Ureter (tissue), 1 donor: ENCODE data around the gene DOCK2. TPM values are rescaled to one million over a fixed set of nuclear protein-coding genes. Genes with fewer than 3 reads are reported as not detected.
"Not testable (repeated sequence)": the region's sequence is repeated elsewhere in the genome, so short reads cannot be mapped to it uniquely, and the experiment has no call there.

Experiments used
- DNase-seq: peaks from one replicate; pipeline ENCODE4 v3.0.0-alpha.2; 2020; ENCODE audit warnings: low spot score
- total RNA-seq: library from RNA; stranded (reverse); gene quantifications from one replicate; pipeline ENCODE4 v1.2.4, GENCODE V29; 2023
- donor health status: DM: yes; HTN: yes; CAD: no.

The DOCK2 gene
- total RNA-seq, 1 donor from 2014 or later, result 22.4 TPM

DNA sequence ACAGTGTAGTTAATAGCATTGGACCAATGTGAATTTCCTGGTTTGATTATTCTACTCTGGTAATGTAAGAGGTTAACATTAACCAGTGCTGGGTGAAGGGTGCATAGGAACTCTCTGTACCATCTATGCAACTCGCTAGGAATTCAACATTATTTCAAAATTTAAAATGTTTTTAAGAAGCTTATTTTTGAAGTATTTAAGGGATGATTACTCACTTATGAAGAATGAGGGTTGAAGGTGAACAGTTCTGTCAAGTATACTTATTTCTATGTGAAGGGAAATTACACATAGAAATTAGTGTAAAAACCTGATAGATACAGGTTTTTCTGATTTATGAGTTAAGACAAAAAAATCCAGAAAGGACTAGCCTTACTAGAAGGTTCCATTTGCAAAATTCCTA, 177.4 kb downstream of the DOCK2 start:
- DNase-seq, result no peak

DNA sequence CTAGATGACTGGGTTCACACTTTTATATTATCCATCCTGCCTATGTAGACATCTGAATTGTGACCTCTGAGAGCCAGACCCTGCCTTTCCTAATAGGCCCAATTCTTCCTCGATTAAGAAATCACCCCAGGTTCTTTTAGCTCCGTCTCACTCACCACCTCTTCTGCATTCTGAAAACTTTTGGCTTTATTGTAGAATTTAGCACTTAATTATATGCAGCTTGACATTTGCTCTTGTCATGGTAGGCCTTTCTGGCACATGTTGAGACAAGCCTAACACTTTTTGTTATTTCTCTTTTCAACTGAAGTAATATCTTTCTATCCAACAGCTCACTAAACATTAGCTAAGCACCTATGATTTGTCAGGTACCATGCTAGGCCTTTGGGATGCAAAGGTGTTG, 180.0 kb downstream of the DOCK2 start:
- no peak for DNase-seq

DNA sequence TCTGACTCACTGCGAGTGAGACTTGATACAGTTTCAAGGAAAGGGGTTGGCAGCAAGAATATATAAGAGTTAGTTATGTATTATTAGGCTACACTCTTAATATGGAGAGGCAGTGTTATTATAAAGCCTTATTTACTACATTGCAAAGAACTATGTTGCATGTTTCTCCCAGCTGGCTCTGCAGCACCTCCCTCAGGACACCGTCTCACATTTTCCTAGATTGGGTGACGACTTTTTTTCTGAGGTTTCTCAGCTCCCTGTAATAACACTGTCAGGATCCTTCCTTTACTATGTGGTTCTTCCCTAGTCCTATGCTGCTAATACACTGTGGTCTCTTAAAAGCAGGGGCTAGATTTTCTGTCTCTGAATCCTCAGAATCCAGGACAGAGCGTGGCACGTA, 189.5 kb downstream of the DOCK2 start:
- no peak for DNase-seq

DNA sequence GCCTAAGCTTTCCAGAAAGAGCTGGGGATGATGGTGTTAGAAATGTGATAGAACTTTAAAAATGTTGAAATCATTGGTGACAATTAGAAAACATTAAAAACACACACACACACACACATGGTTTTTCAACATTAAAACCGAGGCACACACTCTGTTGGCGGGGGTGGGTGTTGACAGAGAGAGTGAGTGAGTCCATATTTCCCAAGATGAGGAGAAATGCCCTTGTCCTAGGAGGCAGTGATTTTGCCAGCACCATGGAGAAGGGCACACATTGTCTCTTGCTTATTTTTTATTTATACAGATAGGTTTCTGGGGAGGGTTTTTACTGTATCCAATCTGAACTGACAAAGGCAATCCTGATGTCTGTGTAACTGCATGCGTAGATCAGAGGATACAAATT, 190.7 kb downstream of the DOCK2 start:
- no peak for DNase-seq

DNA sequence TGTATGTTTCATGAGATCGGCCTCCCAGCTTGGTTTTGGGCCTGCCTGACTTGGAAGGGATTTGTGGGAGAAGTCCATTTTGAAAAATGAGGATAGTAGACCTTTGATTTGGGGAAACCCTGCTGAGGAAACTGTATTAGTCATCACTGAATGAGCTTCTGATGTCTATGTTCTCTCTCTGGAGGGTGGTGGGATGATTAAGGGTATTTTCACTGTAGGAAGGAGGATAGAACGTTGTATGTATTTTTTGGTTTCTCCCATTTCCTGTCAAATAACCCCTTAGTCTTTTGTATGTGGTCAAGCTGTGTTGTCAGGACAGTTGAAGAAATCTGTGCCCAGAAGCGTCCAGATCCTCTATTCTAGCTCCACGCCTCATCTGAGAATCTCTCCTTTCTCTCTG, 191.3 kb downstream of the DOCK2 start:
- no peak for DNase-seq

DNA sequence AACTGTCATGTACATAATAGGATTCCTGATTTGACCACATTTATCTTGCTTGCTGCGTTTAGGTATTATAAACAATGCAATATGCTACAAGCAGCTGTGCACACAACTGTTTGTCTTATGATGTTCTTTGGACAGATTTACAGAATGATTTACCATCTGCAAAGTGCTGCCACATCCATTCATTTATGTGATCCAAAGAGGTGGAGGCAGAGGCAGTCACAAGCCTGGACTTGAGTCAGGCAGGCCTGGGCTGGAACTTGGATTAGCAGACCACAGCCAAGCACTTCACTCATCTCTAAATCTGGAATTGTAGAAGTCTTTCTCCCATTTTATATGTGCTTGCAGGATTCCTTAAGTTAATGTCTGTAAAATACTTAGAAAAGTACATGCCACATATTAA, 194.3 kb downstream of the DOCK2 start:
- DNase-seq, result no peak

DNA sequence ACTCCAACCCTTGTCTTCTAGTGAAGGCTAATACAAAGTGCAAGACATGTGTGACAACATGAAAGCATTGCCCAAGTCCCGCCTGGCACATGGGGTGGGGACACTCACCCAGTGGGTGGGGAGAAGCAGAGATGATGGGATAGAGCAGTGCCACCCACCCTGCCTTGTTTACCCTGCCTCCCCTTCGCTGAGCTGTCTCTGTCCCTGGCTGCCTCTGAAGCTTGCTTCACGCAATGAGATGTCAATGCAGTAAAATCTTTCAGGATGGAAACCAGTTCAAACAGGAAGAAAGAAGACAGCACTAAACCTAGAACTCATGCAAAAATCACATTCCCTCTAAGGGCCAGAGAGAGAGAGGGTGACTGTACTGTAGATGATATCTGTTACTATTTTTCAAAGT, 195.2 kb downstream of the DOCK2 start:
- DNase-seq, result no peak

DNA sequence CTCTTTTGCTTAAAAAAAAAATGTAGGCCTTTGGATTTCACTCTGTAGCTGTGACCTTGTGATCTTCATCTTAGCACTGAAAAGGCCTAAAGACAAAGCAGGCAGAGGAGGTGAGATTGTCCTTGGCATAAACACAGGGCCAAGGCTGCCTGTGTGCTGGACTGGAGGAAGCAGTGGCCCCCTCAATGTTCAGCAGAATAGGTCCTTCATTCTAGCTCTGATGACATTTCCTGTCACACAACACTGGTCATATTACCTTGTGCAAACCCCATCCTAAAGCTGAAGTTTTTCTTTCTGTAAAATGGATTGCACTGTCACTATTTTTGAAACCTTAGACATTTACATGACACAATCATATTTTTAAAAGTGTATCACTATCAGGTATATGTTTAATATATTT, 195.8 kb downstream of the DOCK2 start:
- no peak for DNase-seq

DNA sequence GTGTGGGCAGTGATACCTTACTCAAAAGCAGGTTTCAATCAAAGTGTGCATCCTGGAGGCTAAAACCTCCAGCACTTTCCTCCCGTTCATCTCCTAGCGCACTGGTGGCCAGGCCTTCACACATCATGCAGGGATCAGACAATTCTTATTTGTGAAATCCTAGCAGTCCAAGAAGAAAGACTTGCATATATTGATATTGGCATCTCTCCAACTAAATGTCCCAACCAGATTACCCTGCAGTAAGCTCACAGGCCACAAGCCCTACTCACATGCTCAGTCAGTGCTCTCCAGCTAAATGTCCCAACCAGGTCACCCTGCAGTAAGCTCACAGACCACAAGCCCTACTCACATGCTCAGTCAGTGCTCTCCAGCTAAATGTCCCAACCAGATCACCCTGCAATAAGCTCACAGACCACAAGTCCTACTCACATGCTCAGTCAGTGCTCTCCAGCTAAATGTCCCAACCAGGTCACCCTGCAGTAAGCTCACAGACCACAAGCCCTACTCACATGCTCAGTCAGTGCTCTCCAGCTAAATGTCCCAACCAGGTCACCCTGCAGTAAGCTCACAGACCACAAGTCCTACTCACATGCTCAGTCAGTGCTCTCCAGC, 196.7 kb downstream of the DOCK2 start:
- not testable (repeated sequence) for DNase-seq

DNA sequence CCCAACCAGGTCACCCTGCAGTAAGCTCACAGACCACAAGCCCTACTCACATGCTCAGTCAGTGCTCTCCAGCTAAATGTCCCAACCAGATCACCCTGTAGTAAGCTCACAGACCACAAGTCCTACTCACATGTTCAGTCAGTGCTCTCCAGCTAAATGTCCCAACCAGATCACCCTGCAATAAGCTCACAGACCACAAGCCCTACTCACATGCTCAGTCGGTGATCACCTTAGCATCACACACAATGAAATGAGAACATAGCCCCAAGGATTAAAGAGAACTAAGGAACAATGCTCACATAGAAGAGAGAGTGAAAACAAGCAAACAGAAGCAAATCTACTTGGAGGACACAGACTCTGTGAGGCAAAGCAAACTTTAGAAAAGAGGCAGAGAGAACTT, 197.5 kb downstream of the DOCK2 start:
- not testable (repeated sequence) for DNase-seq

DNA sequence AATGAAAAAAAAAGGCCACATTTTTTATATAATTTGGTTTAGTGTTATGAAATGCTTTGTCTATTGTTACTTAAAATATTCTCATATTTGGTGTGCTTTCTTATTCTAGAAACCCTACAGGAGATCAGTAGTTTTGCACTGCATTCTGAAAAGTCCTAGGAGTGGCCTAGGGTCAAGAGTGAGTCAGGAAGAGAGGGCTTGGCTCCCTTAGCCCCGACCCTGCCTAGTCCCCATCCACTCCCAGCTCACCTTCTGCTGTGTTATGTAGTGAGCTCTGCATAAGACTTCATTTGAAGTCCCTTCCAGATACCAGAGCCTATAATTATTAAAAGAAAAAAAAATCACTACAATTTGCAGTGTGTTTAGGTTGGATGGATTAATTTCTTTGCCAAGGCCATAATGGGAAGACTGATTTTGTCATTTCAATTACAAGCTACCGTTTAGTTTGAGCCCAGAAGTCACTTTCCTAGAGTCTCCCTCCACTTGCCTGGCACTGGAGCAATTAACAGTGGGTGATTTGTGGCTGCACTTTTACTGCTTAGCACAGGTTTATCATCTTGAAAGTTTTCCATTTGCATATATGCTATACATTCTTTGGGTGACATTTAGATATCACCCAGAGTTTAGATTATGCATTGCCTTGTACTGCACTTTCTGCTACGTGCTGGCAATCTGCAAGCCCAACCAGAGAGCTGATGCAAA, 199.9 kb downstream of the DOCK2 start:
- no peak for DNase-seq

DNA sequence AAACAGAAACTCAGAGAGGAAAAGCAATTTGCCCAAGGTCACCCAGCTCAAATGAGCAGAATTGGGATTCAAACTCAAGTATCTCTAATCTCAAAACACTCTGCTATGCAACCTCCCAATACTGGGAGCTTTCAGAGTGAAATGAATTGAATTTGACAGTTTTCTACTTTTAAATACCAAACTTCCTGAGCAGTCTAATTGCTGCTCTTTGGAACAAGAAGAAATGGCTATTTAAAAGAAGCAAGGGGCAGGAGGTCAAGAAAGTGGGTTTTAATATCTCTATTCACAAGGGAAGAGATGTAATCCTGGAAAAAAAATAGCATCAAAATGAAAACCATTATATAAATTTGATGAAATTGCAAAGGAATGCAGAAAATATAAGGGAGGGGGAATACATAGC, 200.6 kb downstream of the DOCK2 start:
- no peak for DNase-seq

DNA sequence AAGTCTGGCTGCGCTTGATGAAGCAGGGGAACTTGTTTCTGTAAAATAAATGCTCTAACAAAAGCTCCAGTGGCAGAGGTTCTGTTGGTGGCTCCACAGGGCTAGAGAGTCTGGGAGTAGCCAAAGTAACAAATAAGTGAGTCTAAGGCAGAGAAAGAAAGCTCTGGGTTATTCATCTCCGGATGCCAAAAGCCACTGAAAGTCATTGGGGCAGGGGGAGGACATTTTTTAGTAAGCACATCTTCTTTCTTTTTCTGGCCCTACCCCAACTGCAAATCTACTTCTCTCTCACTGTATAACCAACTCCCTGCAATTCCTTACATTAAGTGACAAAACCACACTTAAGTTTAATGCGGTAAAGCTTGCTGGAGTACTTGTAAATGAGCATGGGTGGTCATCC, 201.6 kb downstream of the DOCK2 start:
- DNase-seq, result no peak

DNA sequence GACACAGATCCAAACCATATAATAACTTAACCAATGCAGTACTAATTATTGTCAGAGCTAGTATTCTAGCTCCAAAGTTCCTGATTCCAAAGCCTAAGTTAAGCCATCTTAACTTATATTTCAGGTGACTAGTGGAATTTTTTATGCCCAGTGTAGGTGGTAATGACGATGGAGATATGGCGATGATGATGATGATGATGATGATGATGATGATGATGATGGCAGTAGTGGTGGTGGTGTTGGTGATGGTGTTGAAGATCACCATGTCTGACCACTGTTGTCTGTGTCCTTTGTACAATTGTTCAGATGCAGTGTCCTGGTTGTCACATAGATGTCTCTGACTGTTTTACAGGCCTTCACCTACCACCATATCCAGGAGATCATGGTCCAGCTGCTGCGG, 203.3 kb downstream of the DOCK2 start:
- no peak for DNase-seq

DNA sequence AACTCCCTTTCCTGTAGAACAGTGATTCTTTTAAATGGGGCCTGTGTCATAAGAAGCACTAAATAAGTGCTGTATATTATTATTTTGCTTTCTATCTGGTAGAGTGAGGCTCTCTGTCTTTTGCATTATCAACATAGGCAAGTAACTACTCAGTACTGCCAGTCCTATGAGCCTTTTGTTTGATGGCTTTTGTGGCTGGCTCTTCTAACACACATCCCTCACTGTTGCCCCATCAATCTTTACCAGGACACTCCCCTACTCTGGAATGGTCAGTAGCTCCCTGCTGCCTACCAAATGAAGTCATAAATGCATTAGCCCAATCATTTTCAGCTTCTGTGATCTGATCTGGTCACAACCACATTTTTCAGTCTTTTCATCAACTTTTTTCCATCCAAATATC, 205.6 kb downstream of the DOCK2 start:
- no peak for DNase-seq

DNA sequence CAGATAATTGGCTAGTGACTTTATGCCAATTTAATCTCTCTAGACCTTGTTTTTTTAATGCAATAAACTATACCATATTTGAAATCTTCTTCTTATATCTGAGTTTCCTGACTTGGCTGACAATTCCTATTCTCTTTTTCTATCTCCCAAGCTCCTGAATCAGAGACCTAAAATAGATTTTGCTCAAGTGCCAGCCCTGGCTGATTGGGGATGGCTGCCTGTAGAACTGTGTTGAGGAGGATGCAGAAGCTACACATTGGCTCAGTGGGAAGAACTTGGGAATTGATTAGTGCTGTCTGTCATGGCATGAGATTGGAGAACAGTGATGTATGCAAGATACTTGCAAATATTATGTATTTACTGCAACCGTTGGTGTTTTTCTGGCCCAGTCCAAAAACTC, 210.4 kb downstream of the DOCK2 start:
- DNase-seq, result no peak

DNA sequence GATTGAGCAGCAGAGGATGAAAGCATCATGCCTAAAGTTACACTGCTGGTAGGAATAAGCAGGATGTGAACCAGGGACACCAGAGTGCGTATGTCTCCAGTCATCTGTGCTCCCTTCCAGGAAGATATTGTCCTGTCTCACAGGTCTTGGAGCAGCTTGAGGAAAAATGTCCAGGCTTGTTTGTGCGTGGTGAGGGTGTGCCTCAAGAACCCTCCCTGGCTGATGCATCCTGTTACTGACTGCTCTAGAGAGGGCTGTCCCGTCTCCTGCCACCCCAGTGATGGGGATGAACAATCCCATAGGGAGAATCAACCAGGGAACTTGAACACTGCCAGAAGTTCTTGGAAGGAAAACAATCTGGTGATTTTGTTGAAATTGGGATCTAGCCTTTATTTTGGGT, 211.2 kb downstream of the DOCK2 start:
- DNase-seq, result no peak

DNA sequence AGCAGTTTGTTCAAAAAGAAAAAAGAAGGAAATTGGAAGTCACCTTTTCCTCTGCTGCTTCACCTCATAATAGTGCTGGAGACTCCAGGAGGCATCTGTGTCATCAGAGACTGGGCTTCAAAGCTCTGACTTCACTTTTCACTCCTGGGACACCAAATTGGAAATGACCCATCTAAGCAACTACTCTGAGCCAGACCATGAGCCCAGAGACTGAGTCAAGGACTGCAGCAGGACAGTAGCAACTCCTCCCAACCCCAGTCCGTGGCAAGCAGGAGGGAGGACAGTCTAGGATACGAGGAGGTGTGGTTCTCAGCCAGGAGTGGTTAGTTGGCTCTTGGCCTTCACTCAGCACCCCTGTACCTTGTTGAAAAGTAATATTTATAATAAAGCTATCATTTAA, 211.7 kb downstream of the DOCK2 start:
- DNase-seq, result no peak

DNA sequence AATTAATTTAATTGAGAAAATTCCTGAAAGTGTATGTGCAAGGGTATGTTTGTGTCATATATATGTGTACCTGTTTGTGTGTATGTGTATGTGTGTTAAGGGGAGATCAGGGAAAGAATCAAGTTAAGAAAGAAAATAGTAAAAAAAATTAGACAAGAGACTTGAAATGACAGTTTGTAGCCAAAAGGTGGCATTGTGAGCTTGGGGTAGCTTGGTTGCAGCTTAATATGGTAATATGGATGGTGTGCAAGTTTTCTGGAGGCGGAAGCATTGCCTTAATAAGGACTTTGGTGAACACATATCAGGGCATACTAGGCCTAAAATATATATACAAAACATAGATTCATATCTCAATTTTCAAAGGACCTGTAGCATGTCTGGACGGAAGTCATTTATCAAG, 213.3 kb downstream of the DOCK2 start:
- DNase-seq, result no peak

DNA sequence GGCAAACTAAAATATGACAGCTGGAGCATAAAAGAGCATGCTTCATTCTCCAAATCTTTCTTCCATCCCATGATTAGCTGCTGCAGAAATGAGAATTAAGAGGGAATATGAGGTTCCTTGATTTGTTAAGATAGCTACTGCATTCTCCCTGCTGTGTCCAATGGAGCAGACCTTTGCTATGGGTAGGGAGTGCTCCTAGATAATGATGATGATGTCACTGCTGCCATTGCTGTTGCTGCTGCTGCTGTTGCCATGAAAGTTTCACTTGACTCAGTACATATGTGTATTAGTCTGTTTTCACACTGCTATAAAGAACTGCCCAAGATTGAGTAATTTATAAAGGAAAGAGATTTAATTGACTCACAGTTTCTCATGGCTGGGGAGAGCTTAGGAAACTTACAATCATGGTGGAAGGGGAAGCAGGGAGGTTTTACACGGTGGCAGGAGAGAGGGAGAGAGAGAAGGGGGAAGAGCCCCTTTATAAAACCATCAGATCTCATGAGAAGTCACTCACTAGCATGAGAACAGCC, 214.3 kb downstream of the DOCK2 start:
- no peak for DNase-seq

DNA sequence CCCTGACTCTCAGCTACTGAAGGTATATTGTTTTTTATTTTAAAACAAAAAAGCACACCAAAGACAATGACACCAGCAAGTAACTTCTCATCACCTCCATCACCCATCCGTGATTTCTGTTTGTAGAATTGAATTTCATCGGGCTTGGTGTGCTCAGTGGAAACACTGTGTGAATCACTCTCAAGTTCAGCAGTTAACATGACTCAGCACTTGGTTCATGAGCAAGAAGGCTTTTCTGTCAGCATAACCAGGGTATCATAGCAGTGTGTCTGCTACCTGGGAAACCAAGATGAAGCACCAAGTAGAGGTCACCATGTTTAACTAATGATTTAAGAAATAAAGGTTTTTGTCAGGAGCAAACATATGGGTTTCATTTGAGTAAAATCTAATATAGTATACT, 219.5 kb downstream of the DOCK2 start:
- DNase-seq, result no peak

DNA sequence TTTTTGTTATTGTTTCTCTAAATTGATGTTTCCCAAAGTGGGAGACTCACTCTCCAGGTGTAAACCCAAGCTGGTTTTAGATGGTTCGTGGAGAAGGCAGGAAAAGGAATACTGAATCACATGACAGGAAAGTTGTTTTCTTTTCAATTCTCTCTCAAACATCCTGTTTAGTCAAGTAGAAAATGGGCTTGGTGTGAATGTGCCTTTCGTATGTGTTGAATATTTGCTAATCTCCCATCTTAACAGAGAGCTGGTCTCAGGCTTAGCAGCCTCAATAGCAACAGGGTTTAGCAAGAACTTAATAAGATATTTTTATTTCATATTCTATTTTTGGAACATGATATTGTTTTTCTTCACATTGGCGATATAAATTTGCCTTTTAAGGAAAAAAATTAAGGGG, 223.5 kb downstream of the DOCK2 start:
- no peak for DNase-seq

DNA sequence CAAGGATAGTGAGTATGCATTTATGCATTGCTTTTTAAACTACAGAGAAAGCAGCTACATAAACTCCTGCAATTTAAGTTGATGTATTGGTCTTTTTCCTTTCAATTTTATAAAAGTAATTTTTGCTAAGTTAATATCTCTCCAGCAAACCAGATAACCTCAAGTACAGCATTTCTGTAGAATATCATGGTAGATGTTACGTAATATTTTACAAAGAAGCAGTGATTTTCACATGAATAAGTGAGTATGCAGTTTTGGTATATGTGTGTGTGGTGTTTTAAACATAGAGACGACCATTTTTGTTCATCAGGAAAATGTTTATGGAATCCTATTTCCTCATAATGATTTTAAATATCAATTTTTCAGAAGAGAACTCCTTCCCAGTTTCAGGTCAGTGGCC, 224.4 kb downstream of the DOCK2 start:
- DNase-seq, result no peak

DNA sequence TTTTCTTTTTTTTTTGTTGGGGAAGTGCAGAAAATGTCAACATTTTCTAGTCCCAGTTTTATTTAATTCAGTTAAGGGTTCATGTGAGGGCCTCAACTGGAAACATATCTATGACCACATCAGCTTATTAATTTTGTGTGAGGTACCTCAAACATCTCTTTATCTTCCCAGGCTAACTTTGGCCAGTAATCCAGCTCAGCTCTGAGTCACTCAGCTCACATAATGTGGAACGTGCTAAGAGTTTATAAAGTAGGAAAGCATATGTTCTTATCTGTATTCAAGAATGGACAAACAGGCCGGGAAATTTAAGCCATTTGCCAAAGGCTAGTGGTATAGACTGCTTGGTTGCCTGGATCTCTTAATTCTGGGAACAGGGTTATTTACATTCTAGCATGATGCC, 224.9 kb downstream of the DOCK2 start:
- no peak for DNase-seq
